GM21528 (cell line): Measurements from ENCODE around the gene PTPRM.

ENCODE experiments used
- ATAC-seq: cut with Tn5 transposase; IDR thresholded peaks from one replicate; pipeline ENCODE4 v1.9.1; 2021; ENCODE audit warnings: mild to moderate bottlenecking, moderate library complexity; ENCODE audit not compliant: unreplicated experiment, low FRiP score

PTPRM gene

GRCh38 chr18:8063733-8064132 is 496.6 kb downstream of the PTPRM start:
- no peak for ATAC-seq

GRCh38 chr18:8065284-8065683 is 498.2 kb downstream of the PTPRM start:
- ATAC-seq: no peak

GRCh38 chr18:8065773-8066172 is 498.7 kb downstream of the PTPRM start:
- no peak for ATAC-seq

- ATAC-seq: no peak
These were observed 502.6 kb downstream of the PTPRM start for GRCh38 chr18:8069708-8070107.

- ATAC-seq: no peak
These were observed 506.1 kb downstream of the PTPRM start for GRCh38 chr18:8073167-8073566.

GRCh38 chr18:8080092-8080491 is 513.0 kb downstream of the PTPRM start:
- ATAC-seq: no peak

GRCh38 chr18:8081267-8081666 is 514.2 kb downstream of the PTPRM start:
- ATAC-seq: no peak

GRCh38 chr18:8081872-8082553 is 514.9 kb downstream of the PTPRM start:
- no peak for ATAC-seq

- ATAC-seq: no peak
These were observed 517.0 kb downstream of the PTPRM start for GRCh38 chr18:8084160-8084559.

- no peak for ATAC-seq
These were observed 521.5 kb downstream of the PTPRM start for GRCh38 chr18:8088626-8089025.

GRCh38 chr18:8091035-8091434 is 523.9 kb downstream of the PTPRM start:
- ATAC-seq: no peak

- no peak for ATAC-seq
These were observed 528.9 kb downstream of the PTPRM start for GRCh38 chr18:8095947-8096570.

GRCh38 chr18:8097399-8097798 is 530.3 kb downstream of the PTPRM start:
- ATAC-seq: no peak

GRCh38 chr18:8097927-8098326 is 530.8 kb downstream of the PTPRM start:
- ATAC-seq: no peak

- ATAC-seq: no peak
These were observed 539.5 kb downstream of the PTPRM start for GRCh38 chr18:8106603-8107002.

- no peak for ATAC-seq
These were observed 540.3 kb downstream of the PTPRM start for GRCh38 chr18:8107426-8107825.

- no peak for ATAC-seq
These were observed 547.4 kb downstream of the PTPRM start for GRCh38 chr18:8114480-8114879.

- no peak for ATAC-seq
These were observed 549.4 kb downstream of the PTPRM start for GRCh38 chr18:8116341-8117005.

- no peak for ATAC-seq
These were observed 549.9 kb downstream of the PTPRM start for GRCh38 chr18:8117006-8117371.

GRCh38 chr18:8121101-8121500 is 554.0 kb downstream of the PTPRM start:
- no peak for ATAC-seq

- ATAC-seq: no peak
These were observed 554.9 kb downstream of the PTPRM start for GRCh38 chr18:8121942-8122480.
